ENCODE measurements around the gene ZSCAN18.

Gene ZSCAN18

DNA sequence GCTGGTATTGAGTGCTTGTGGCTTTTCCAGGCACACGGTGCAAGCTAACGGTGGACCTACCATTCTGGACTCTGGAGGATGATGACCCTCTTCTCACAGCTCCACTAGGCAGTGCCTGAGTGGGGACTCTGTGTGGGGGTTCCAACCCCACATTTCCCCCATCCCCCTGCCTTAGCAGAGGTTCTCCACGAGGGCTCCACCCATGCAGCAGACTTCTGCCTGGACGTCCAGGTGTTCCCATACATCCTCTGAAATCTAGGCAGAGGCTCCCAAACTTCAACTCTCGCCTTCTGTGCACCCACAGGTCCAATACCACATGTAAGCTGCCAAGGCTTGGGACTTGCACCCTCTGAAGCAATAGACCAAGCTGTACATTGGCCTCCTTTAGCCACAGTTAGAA is 25.3 kb upstream of the ZSCAN18 start:
- no peak for TF ChIP-seq ZNF384 (IDR thresholded peaks at IDR 0.05)
- no peak for TF ChIP-seq CTBP1 (IDR thresholded peaks at IDR 0.05; ENCODE audit: borderline replicate concordance)
- no peak for TF ChIP-seq SUZ12 (IDR thresholded peaks at IDR 0.05)
- TF ChIP-seq LEF1 (IDR thresholded peaks at IDR 0.05; ENCODE audit: borderline replicate concordance), result no peak
- no peak for TF ChIP-seq L3MBTL2 (conservative IDR thresholded peaks at IDR 0.05)
- no peak for TF ChIP-seq FOXA1 (IDR thresholded peaks at IDR 0.05)
- TF ChIP-seq FOXK2 (IDR thresholded peaks at IDR 0.05), result no peak
- TF ChIP-seq, protein P1, sequence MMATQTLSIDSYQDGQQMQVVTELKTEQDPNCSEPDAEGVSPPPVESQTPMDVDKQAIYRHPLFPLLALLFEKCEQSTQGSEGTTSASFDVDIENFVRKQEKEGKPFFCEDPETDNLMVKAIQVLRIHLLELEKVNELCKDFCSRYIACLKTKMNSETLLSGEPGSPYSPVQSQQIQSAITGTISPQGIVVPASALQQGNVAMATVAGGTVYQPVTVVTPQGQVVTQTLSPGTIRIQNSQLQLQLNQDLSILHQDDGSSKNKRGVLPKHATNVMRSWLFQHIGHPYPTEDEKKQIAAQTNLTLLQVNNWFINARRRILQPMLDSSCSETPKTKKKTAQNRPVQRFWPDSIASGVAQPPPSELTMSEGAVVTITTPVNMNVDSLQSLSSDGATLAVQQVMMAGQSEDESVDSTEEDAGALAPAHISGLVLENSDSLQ (IDR thresholded peaks at IDR 0.05), result no peak
- no peak for TF ChIP-seq ARNT (IDR thresholded peaks at IDR 0.05)
- TF ChIP-seq BHLHE40 (IDR thresholded peaks at IDR 0.05; ENCODE audit: borderline replicate concordance), result no peak
- TF ChIP-seq NFRKB (IDR thresholded peaks at IDR 0.05), result no peak
- TF ChIP-seq ELF4 (IDR thresholded peaks at IDR 0.05), result no peak
- TF ChIP-seq HDGF (IDR thresholded peaks at IDR 0.05; ENCODE audit: borderline replicate concordance), result no peak
- ChIA-PET POLR2A (no interaction called here), CTCF (no interaction called here)
- DNase-seq (ENCODE audit: extremely low spot score), result no peak

DNA sequence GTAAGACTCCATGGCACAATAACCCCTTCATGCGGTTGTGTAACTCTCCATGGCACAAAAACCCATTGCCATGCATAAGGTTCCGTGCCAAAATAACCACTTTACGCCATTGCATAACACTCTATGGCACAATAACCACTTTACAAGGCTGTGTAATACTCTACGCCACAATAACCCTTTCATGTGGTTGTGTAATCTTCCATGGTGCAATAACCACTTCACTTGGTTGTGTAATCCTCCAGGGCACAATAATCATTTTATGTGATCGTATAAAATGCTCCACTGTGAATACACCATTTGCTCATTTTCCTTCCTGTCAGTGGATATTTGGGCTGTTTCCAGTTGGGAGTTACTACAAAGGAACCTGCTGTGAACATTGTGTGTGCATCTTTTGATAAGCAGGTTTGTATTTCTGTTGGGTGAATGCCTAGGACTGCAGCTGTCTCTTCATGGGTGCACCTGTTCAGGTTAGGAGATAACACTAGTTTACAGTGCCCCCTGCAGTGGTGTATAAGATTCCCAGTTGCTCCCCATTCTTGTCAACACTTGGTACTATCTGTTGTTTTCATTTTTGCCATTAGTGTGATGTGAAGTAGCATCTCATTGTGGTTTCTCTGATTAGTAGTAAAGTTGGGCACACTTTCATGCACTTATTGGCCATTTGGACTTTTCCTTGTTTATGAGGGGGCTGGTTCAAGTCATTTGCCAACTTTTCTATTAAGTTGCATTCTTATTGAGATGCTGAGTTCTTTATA is 21.1 kb upstream of the ZSCAN18 start:
- TF ChIP-seq BHLHE40 (IDR thresholded peaks at IDR 0.05; ENCODE audit: borderline replicate concordance), result no peak
- no peak for TF ChIP-seq LEF1 (IDR thresholded peaks at IDR 0.05; ENCODE audit: borderline replicate concordance)
- TF ChIP-seq FOXK2 (IDR thresholded peaks at IDR 0.05), result no peak
- TF ChIP-seq ZNF384 (IDR thresholded peaks at IDR 0.05), result no peak
- TF ChIP-seq CTBP1 (IDR thresholded peaks at IDR 0.05; ENCODE audit: borderline replicate concordance), result no peak
- TF ChIP-seq, protein P1 (IDR thresholded peaks at IDR 0.05), result no peak
- TF ChIP-seq TARDBP (IDR thresholded peaks at IDR 0.05), result no peak
- TF ChIP-seq SP1 (IDR thresholded peaks at IDR 0.05), result no peak
- TF ChIP-seq L3MBTL2 (conservative IDR thresholded peaks at IDR 0.05), result no peak
- no peak for TF ChIP-seq FOXM1 (IDR thresholded peaks at IDR 0.05; ENCODE audit: borderline replicate concordance)
- no peak for TF ChIP-seq NFRKB (IDR thresholded peaks at IDR 0.05)
- TF ChIP-seq ELF4 (IDR thresholded peaks at IDR 0.05), result no peak
- no peak for TF ChIP-seq ARNT (IDR thresholded peaks at IDR 0.05)
- no peak for TF ChIP-seq HDGF (IDR thresholded peaks at IDR 0.05; ENCODE audit: borderline replicate concordance)
- TF ChIP-seq FOXA1 (IDR thresholded peaks at IDR 0.05), result no peak
- TF ChIP-seq SUZ12 (IDR thresholded peaks at IDR 0.05), result no peak
- DNase-seq (ENCODE audit: extremely low spot score), result no peak
- ChIA-PET POLR2A (no interaction called here), CTCF (no interaction called here)

DNA sequence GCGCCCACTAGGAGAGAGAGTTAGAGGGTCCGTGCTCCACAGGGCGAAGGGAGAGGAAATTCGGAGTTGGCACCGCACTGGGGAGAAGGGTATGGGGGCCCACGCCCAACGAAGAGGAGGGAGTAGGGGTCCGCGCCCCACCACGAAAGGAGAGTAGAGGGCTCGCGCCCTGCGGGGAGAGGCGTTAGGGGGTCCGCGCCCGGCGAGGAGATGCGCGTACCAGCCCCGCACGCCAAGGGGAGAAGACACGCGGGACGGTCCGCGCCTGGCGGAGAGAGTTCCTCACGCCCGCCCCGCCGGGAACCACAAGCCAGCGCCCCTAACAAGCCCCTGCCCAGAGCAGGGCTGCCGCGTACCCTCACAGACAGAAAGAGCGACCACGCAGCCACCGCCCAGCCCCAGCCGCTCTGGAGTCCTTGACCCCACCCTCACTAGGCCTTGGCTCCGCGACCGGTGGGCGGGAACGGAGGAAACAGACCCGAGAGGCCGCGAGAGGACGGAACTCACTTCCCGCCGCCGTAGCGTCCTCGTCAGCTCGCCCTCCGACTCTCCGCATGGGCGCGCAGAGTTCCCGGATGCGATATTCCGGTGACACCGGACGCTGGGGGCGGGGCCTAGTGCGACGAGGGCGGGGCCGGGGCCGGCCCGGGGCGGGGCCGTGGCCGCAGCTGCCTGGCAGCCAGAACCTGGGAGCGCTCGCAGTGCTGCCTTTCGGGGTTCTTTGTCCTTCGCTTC is 20.0 kb upstream of the ZSCAN18 start:
- ChIA-PET CTCF (no interaction called here), POLR2A (no interaction called here)
- TF ChIP-seq ZNF384 (IDR thresholded peaks at IDR 0.05) (no peak), L3MBTL2 (conservative IDR thresholded peaks at IDR 0.05) (no peak), BHLHE40 (IDR thresholded peaks at IDR 0.05; ENCODE audit: borderline replicate concordance) (no peak), ELF4 (IDR thresholded peaks at IDR 0.05) (no peak), FOXM1 (IDR thresholded peaks at IDR 0.05; ENCODE audit: borderline replicate concordance) (no peak), TARDBP (IDR thresholded peaks at IDR 0.05) (no peak), SUZ12 (IDR thresholded peaks at IDR 0.05) (no peak)
- TF ChIP-seq, protein P1 (IDR thresholded peaks at IDR 0.05), result no peak
- DNase-seq (ENCODE audit: extremely low spot score), result no peak

DNA sequence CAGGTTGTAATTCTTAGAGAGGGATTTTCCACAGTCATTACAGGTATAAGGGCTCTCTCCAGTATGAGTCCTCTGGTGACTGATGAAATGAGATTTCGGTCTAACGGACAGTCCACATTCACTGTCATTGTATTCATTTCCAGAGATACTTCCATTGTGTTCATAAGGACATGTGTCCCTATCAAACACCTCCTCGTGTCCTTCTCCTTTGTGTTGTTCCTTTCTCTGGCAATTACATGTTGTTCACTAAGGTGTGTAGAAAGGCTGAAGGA is 10.5 kb upstream of the ZSCAN18 start:
- TF ChIP-seq LEF1 (IDR thresholded peaks at IDR 0.05; ENCODE audit: borderline replicate concordance), result no peak
- no peak for TF ChIP-seq SUZ12 (IDR thresholded peaks at IDR 0.05)
- no peak for TF ChIP-seq L3MBTL2 (conservative IDR thresholded peaks at IDR 0.05)
- TF ChIP-seq, protein P1 (IDR thresholded peaks at IDR 0.05), result no peak
- no peak for TF ChIP-seq BHLHE40 (IDR thresholded peaks at IDR 0.05; ENCODE audit: borderline replicate concordance)
- no peak for TF ChIP-seq FOXA1 (IDR thresholded peaks at IDR 0.05)
- no peak for TF ChIP-seq NFRKB (IDR thresholded peaks at IDR 0.05)
- no peak for TF ChIP-seq TARDBP (IDR thresholded peaks at IDR 0.05)
- TF ChIP-seq CTBP1 (IDR thresholded peaks at IDR 0.05; ENCODE audit: borderline replicate concordance), result no peak
- no peak for TF ChIP-seq ELF4 (IDR thresholded peaks at IDR 0.05)
- TF ChIP-seq SP1 (IDR thresholded peaks at IDR 0.05), result no peak
- TF ChIP-seq FOXK2 (IDR thresholded peaks at IDR 0.05), result no peak
- TF ChIP-seq FOXM1 (IDR thresholded peaks at IDR 0.05; ENCODE audit: borderline replicate concordance), result no peak
- no peak for TF ChIP-seq ARNT (IDR thresholded peaks at IDR 0.05)
- no peak for TF ChIP-seq ZNF384 (IDR thresholded peaks at IDR 0.05)
- TF ChIP-seq HDGF (IDR thresholded peaks at IDR 0.05; ENCODE audit: borderline replicate concordance), result no peak
- ChIA-PET CTCF (no interaction called here), POLR2A (no interaction called here)
- no peak for DNase-seq (ENCODE audit: extremely low spot score)

DNA sequence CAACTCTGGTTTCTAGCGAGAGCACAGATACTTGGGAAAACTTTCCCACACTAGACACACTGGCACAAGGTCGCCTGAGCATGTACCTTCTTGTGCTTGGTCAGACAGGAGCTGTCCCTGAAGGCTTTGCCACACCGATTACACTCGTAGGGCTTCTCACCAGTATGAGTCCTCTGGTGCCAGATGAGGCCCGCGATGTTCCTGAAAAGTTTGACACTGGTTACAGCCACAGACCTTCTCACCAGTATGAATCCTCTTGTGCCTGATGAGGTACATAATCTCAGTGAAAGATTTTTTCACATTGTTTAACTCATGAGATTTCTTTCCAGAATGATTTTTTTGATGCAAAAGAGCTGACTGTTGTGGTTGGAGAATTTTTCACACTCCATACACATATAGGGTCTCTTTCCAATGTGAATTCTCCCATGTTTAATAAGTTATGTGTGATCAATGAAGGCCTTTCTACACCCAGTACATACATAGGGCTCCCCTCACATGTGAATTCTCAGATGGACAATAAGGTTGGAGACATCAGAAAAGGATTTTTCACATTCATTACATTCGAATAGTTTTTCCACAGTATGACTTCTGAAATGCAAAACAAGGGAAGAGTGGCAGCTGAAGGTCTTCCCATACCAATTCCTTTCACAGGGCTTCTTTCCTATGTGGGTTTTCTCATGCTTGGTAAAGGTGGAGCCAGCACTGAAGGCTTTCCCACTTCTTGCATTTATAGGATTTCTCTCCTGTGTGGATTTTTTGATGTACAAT is 9.9 kb upstream of the ZSCAN18 start:
- CTCF ChIA-PET, result no interaction called here
- DNase-seq (ENCODE audit: extremely low spot score), result no peak
- POLR2A ChIA-PET, result no interaction called here
- TF ChIP-seq HDGF (IDR thresholded peaks at IDR 0.05; ENCODE audit: borderline replicate concordance), result no peak
- TF ChIP-seq NFRKB (IDR thresholded peaks at IDR 0.05), result no peak
- TF ChIP-seq ELF4 (IDR thresholded peaks at IDR 0.05), result no peak
- no peak for TF ChIP-seq SP1 (IDR thresholded peaks at IDR 0.05)
- TF ChIP-seq SUZ12 (IDR thresholded peaks at IDR 0.05), result no peak
- TF ChIP-seq, protein P1 (IDR thresholded peaks at IDR 0.05), result no peak
- TF ChIP-seq FOXM1 (IDR thresholded peaks at IDR 0.05; ENCODE audit: borderline replicate concordance), result no peak
- no peak for TF ChIP-seq FOXK2 (IDR thresholded peaks at IDR 0.05)
- TF ChIP-seq ARNT (IDR thresholded peaks at IDR 0.05), result no peak
- no peak for TF ChIP-seq ZNF384 (IDR thresholded peaks at IDR 0.05)
- TF ChIP-seq CTBP1 (IDR thresholded peaks at IDR 0.05; ENCODE audit: borderline replicate concordance), result no peak
